ENCODE results near the gene ANKRD34C. TPM values are rescaled to one million over a fixed set of nuclear protein-coding genes. Genes with fewer than 3 reads are reported as not detected.

ANKRD34C gene
- total and polyA plus RNA-seq, 9 of the 15 experiments (the other 6 are each of a cell fraction or from before 2014, with no cell fraction given), result 0.01 TPM; not detected in 8

DNA sequence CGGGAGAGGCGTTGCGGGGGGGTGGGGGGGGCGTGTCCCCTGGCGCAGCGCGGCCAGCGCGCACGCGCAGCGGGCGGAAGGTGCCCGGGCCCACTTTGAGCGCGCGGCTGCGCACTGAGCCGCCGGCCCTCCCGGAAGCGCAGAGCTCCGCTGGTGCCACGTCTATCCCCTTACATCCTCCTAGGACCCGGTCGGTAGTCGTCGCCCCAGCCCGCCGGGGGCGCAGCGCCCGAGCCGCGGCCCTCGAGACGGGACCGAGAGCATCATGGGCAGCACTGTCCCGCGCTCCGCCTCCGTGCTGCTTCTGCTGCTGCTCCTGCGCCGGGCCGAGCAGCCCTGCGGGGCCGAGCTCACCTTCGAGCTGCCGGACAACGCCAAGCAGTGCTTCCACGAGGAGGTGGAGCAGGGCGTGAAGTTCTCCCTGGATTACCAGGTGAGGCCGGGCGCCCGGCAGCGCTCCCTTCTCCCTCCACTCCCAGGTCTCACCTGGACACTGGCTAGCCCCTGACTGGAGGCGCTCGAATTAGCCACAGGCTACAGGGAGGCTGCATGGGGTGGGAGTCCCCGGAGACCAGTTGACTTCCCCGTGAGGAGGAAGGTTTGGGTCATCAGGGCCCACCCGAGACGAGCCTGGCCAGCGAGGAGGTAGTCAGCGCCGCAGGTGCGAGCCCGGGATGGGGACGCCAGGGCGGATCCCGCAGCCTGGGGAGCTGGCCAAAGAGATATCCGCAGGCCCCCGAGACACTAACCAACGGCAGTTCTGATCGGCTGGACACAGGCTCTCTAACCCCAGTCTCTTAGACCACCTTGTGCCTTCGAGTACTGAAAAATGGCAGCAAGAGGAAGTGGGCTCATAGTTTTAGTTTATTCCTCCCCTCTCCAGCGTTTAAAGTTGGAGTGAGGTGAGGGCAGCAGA is 28.7 kb downstream of the ANKRD34C start, which contains the start of gene TMED3 (continued):
- no peak for TF ChIP-seq SP2 (IDR thresholded peaks at IDR 0.05; ENCODE audit: extremely low read depth, low read depth, low read length, poor library complexity, severe bottlenecking)
- no peak for TF ChIP-seq ZSCAN29 (IDR thresholded peaks at IDR 0.05)
- no peak for TF ChIP-seq RBM34 (IDR thresholded peaks at IDR 0.05; ENCODE audit: borderline replicate concordance, insufficient read depth, low read length)
- TF ChIP-seq ETS1 (conservative IDR thresholded peaks at IDR 0.05; ENCODE audit: control insufficient read depth, low read depth, low read length), result peak; percentile 55
- TF ChIP-seq ZNF175 (CRISPR knock-in tag; IDR thresholded peaks at IDR 0.05; ENCODE audit: low read depth), result no peak
- TF ChIP-seq SMAD1 (IDR thresholded peaks at IDR 0.05; ENCODE audit: low read depth, low read length, partially characterized antibody), result peak; percentile 18
- TF ChIP-seq HCFC1 (IDR thresholded peaks at IDR 0.05; ENCODE audit: low read depth, low read length), result peak; percentile 46
- TF ChIP-seq HDGF (IDR thresholded peaks at IDR 0.05), result no peak
- TF ChIP-seq, protein P1, sequence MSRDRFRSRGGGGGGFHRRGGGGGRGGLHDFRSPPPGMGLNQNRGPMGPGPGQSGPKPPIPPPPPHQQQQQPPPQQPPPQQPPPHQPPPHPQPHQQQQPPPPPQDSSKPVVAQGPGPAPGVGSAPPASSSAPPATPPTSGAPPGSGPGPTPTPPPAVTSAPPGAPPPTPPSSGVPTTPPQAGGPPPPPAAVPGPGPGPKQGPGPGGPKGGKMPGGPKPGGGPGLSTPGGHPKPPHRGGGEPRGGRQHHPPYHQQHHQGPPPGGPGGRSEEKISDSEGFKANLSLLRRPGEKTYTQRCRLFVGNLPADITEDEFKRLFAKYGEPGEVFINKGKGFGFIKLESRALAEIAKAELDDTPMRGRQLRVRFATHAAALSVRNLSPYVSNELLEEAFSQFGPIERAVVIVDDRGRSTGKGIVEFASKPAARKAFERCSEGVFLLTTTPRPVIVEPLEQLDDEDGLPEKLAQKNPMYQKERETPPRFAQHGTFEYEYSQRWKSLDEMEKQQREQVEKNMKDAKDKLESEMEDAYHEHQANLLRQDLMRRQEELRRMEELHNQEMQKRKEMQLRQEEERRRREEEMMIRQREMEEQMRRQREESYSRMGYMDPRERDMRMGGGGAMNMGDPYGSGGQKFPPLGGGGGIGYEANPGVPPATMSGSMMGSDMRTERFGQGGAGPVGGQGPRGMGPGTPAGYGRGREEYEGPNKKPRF (IDR thresholded peaks at IDR 0.05; ENCODE audit: low read depth, low read length), result no peak
- no peak for TF ChIP-seq CEBPZ (IDR thresholded peaks at IDR 0.05; ENCODE audit: borderline replicate concordance, low read depth, low read length)
- TF ChIP-seq SPI1 (IDR thresholded peaks at IDR 0.05; ENCODE audit: borderline replicate concordance, low read depth, low read length), result peak; percentile 49; the same call in 1 of the 2 replicates
- TF ChIP-seq, protein P2, sequence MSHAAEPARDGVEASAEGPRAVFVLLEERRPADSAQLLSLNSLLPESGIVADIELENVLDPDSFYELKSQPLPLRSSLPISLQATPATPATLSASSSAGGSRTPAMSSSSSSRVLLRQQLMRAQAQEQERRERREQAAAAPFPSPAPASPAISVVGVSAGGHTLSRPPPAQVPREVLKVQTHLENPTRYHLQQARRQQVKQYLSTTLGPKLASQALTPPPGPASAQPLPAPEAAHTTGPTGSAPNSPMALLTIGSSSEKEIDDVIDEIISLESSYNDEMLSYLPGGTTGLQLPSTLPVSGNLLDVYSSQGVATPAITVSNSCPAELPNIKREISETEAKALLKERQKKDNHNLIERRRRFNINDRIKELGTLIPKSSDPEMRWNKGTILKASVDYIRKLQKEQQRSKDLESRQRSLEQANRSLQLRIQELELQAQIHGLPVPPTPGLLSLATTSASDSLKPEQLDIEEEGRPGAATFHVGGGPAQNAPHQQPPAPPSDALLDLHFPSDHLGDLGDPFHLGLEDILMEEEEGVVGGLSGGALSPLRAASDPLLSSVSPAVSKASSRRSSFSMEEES (CRISPR knock-in tag; IDR thresholded peaks at IDR 0.05), result no peak
- TF ChIP-seq, protein P3, sequence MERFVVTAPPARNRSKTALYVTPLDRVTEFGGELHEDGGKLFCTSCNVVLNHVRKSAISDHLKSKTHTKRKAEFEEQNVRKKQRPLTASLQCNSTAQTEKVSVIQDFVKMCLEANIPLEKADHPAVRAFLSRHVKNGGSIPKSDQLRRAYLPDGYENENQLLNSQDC (CRISPR knock-in tag; IDR thresholded peaks at IDR 0.05), result no peak
- TF ChIP-seq, protein P4, sequence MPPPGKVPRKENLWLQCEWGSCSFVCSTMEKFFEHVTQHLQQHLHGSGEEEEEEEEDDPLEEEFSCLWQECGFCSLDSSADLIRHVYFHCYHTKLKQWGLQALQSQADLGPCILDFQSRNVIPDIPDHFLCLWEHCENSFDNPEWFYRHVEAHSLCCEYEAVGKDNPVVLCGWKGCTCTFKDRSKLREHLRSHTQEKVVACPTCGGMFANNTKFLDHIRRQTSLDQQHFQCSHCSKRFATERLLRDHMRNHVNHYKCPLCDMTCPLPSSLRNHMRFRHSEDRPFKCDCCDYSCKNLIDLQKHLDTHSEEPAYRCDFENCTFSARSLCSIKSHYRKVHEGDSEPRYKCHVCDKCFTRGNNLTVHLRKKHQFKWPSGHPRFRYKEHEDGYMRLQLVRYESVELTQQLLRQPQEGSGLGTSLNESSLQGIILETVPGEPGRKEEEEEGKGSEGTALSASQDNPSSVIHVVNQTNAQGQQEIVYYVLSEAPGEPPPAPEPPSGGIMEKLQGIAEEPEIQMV (tag; conservative IDR thresholded peaks at IDR 0.05; ENCODE audit: low read depth), result no peak

All from K562 (cell line).